ENCODE measurements around the gene PRKN. TPM values are rescaled to one million over a fixed set of nuclear protein-coding genes. Genes with fewer than 3 reads are reported as not detected.

PRKN gene
- total RNA-seq, 1 donor from 2014 or later, result 5.1 TPM

DNA sequence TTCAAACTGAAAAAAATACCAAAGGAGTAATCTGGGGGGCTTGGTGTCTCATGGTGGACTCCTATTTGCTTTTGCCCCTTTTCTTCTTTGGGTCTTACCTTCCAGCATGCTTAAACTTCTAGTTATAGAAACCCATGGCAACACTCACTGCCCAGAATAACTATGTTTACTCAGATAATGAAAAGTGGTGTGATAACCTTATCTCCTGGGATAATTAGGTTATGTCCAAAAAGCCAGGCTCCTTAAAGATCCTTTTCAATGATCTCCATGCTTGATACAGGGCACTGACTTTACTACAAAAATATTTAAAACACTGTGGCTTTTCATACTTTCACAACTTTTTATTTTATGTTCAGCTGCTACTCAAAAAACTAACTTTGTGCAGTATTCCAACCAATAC, 245.6 kb downstream of the PRKN start:
- Mint-ChIP-seq H3K4me3 (ENCODE audit: unreplicated experiment) (no peak overlapping the region), H3K36me3 (ENCODE audit: low read depth, unreplicated experiment) (no peaks in the 10 kb centered on the region), H3K4me1 (ENCODE audit: unreplicated experiment) (no peaks in the 10 kb centered on the region), H3K9me3 (ENCODE audit: unreplicated experiment) (no peaks in the 10 kb centered on the region), H3K27me3 (ENCODE audit: unreplicated experiment) (no peaks in the 10 kb centered on the region), H3K27ac (ENCODE audit: unreplicated experiment) (no peak overlapping the region)
- DNase-seq (ENCODE audit: low spot score), result no peak
- TF ChIP-seq, protein P1, sequence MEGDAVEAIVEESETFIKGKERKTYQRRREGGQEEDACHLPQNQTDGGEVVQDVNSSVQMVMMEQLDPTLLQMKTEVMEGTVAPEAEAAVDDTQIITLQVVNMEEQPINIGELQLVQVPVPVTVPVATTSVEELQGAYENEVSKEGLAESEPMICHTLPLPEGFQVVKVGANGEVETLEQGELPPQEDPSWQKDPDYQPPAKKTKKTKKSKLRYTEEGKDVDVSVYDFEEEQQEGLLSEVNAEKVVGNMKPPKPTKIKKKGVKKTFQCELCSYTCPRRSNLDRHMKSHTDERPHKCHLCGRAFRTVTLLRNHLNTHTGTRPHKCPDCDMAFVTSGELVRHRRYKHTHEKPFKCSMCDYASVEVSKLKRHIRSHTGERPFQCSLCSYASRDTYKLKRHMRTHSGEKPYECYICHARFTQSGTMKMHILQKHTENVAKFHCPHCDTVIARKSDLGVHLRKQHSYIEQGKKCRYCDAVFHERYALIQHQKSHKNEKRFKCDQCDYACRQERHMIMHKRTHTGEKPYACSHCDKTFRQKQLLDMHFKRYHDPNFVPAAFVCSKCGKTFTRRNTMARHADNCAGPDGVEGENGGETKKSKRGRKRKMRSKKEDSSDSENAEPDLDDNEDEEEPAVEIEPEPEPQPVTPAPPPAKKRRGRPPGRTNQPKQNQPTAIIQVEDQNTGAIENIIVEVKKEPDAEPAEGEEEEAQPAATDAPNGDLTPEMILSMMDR (IDR thresholded peaks at IDR 0.05; ENCODE audit: unreplicated experiment), result no peak

DNA sequence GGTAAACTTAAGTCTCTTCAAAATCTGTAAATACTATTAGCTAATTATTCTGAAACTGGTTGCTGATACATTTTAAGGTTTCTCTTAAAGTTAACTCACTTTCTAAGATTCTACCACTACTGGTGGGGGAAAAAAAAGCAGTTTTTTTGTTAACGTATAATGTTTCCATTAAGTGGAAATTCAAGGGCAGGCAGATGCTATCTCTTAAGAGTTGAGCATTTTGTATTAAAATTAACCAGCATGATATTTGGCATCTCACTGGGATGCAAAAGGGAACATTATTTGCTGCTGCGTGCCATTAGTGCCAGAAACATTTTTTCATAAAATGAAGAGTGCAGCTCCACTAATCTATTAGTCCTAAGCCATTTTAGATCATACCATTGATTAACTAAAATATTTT, 246.2 kb downstream of the PRKN start:
- no peak overlapping the region for H3K4me3 Mint-ChIP-seq (ENCODE audit: unreplicated experiment)
- TF ChIP-seq, protein P1 (IDR thresholded peaks at IDR 0.05; ENCODE audit: unreplicated experiment), result no peak
- H3K9me3 Mint-ChIP-seq (ENCODE audit: unreplicated experiment), result no peaks in the 10 kb centered on the region
- DNase-seq (ENCODE audit: low spot score), result no peak
- H3K36me3 Mint-ChIP-seq (ENCODE audit: low read depth, unreplicated experiment), result no peaks in the 10 kb centered on the region
- H3K4me1 Mint-ChIP-seq (ENCODE audit: unreplicated experiment), result no peaks in the 10 kb centered on the region
- no peaks in the 10 kb centered on the region for H3K27me3 Mint-ChIP-seq (ENCODE audit: unreplicated experiment)
- no peak overlapping the region for H3K27ac Mint-ChIP-seq (ENCODE audit: unreplicated experiment)

DNA sequence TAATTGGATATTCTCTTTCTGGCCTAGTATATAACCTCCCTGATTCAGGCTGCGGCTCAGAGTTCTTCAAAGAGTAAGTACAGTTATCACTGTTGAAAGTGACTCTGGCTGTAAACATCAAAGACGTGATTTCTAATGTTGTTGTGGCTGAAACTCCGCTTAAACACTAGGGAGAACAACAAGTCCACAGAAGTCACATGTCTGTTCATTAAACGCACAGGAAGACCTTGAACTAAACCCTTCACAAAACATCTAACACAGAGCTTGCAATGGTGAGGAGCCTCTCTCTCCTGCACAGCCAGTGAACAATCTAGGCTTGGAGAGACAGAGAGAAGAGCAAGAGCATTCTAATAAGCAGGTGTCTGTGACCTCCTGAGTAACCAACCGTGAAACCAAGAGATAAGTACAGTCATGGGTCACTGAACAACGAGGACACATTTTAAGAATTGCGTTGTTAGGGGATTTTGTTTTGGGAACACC, 249.3 kb downstream of the PRKN start:
- no peak for DNase-seq (ENCODE audit: low spot score)
- H3K27me3 Mint-ChIP-seq (ENCODE audit: unreplicated experiment), result no peaks in the 10 kb centered on the region
- H3K27ac Mint-ChIP-seq (ENCODE audit: unreplicated experiment), result no peak overlapping the region
- no peaks in the 10 kb centered on the region for H3K9me3 Mint-ChIP-seq (ENCODE audit: unreplicated experiment)
- H3K36me3 Mint-ChIP-seq (ENCODE audit: low read depth, unreplicated experiment), result no peaks in the 10 kb centered on the region
- no peaks in the 10 kb centered on the region for H3K4me1 Mint-ChIP-seq (ENCODE audit: unreplicated experiment)
- no peak overlapping the region for H3K4me3 Mint-ChIP-seq (ENCODE audit: unreplicated experiment)
- TF ChIP-seq, protein P1 (IDR thresholded peaks at IDR 0.05; ENCODE audit: unreplicated experiment), result no peak

DNA sequence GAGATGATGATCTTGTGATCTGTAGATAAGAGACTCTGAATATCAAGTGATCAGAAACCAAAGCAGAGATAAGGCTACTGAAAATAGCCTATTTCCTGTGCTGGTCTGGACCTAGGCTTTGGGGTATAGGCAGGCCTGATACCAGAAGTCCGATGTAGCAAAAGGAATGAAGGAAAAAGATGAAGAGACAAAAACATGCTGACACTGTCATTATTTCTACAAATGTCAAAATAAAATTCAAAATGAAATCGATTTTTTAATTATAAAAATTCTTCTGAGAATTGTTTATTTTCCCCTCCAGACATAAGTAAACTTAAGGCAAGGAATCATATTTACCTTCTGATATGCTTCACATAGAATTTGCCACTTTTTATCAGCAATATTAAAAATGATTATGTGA, 252.8 kb downstream of the PRKN start:
- H3K4me3 Mint-ChIP-seq (ENCODE audit: unreplicated experiment), result no peak overlapping the region

DNA sequence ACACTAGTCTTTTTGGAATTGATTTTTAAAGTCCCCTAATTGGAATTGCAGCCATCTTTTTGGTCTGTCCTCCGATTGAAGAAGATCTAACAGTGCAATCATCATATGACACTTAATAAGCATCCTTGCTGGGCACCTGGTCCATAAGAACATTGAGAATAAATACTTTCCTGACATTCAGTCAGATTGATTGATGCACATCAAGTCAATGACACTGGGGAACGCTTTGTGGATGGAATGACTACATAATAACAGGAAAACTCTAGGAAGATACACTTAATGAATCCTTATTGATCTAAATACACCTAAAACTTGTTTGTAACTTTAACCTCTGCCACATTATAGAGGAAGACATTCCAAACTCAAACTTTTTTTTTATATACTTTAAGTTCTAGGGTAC, 255.7 kb downstream of the PRKN start:
- Mint-ChIP-seq H3K27ac (ENCODE audit: unreplicated experiment) (no peak overlapping the region), H3K4me1 (ENCODE audit: unreplicated experiment) (peaks cover 3% of the 10 kb centered on the region), H3K36me3 (ENCODE audit: low read depth, unreplicated experiment) (no peaks in the 10 kb centered on the region), H3K9me3 (ENCODE audit: unreplicated experiment) (no peaks in the 10 kb centered on the region), H3K27me3 (ENCODE audit: unreplicated experiment) (no peaks in the 10 kb centered on the region), H3K4me3 (ENCODE audit: unreplicated experiment) (no peak overlapping the region)
- TF ChIP-seq, protein P1 (IDR thresholded peaks at IDR 0.05; ENCODE audit: unreplicated experiment), result no peak
- DNase-seq (ENCODE audit: low spot score), result no peak

More for the DNA sequence above, 252.8 kb downstream of the PRKN start:
- Mint-ChIP-seq H3K27me3 (ENCODE audit: unreplicated experiment) (no peaks in the 10 kb centered on the region), H3K27ac (ENCODE audit: unreplicated experiment) (no peak overlapping the region), H3K4me1 (ENCODE audit: unreplicated experiment) (no peaks in the 10 kb centered on the region), H3K9me3 (ENCODE audit: unreplicated experiment) (no peaks in the 10 kb centered on the region), H3K36me3 (ENCODE audit: low read depth, unreplicated experiment) (no peaks in the 10 kb centered on the region)
- no peak for DNase-seq (ENCODE audit: low spot score)
- TF ChIP-seq, protein P1 (IDR thresholded peaks at IDR 0.05; ENCODE audit: unreplicated experiment), result no peak
